K562 (cell line): Measurements from ENCODE around the gene ESPL1. TPM values are rescaled to one million over a fixed set of nuclear protein-coding genes. Genes with fewer than 3 reads are reported as not detected.

Experiments
- ARID4B ChIP-seq: sonication (generic); formaldehyde crosslinking; IDR thresholded peaks from 2 replicates; pipeline ENCODE4 v1.8.0; 2022; ENCODE audit warnings: mild to moderate bottlenecking, missing genetic modification reagents
- CGGBP1 ChIP-seq: fragments of 250-450 bp; sonication (Bioruptor Pico); IDR thresholded peaks from 2 replicates; pipeline ENCODE4 v1.9.0; 2021; ENCODE audit warnings: mild to moderate bottlenecking
- DEAF1 ChIP-seq: fragments of 450-650 bp; formaldehyde crosslinking; IDR thresholded peaks from 2 replicates; pipeline ENCODE4 v1.4.0; 2020; ENCODE audit warnings: mild to moderate bottlenecking, moderate library complexity
- EP300 ChIP-seq: IDR thresholded peaks from 2 replicates; pipeline ENCODE4 v1.6.1; 2012; ENCODE audit warnings: low read length, improper control_type of control experiment
- FOXA3 ChIP-seq, 2 experiments: fragments of 450-650 bp in 1 of 2; sonication (generic) in 1 of 2; formaldehyde crosslinking; IDR thresholded peaks in 1 of 2; conservative IDR thresholded peaks in 1 of 2; 2 replicates each; pipeline versions ENCODE4 v1.4.0 to v1.8.0; 2020 to 2022; ENCODE audit warnings: mild to moderate bottlenecking in 2 of 2, missing genetic modification reagents in 1 of 2
- GTF2F1 ChIP-seq: IDR thresholded peaks from 2 replicates; pipeline ENCODE4 v1.6.1; 2011; ENCODE audit warnings: low read depth, low read length, improper control_type of control experiment
- MAZ ChIP-seq, 2 experiments: fragments of 450-650 bp in 1 of 2; sonication (generic) in 1 of 2; formaldehyde crosslinking; IDR thresholded peaks in 1 of 2; conservative IDR thresholded peaks in 1 of 2; 2 replicates each; pipeline versions ENCODE4 v1.4.0 to v1.5.0; 2020; ENCODE audit warnings: mild to moderate bottlenecking in 1 of 2, missing genetic modification reagents in 1 of 2
- MTA3 ChIP-seq: fragments of 450-650 bp; formaldehyde crosslinking; IDR thresholded peaks from 2 replicates; pipeline ENCODE4 v1.6.1; 2017; ENCODE audit warnings: mild to moderate bottlenecking, borderline replicate concordance
- NFIX ChIP-seq: fragments of 250-450 bp; sonication (Bioruptor Pico); IDR thresholded peaks from 2 replicates; pipeline ENCODE4 v1.4.0; 2020; ENCODE audit warnings: low read depth, mild to moderate bottlenecking, moderate library complexity
- RAD21 ChIP-seq, 2 experiments: fragments of 250-450 bp in 1 of 2; fragments of 450-650 bp in 1 of 2; sonication (Bioruptor Pico) in 1 of 2; formaldehyde crosslinking in 1 of 2; IDR thresholded peaks in 1 of 2; conservative IDR thresholded peaks in 1 of 2; 2 replicates each; pipeline versions ENCODE4 v1.4.0 to v1.8.0; 2020 to 2022; ENCODE audit warnings: mild to moderate bottlenecking in 2 of 2, moderate library complexity in 1 of 2
- TARDBP ChIP-seq: fragments of 450-650 bp; IDR thresholded peaks from 2 replicates; pipeline ENCODE4 v1.6.1; 2016
- TBL1XR1 ChIP-seq, 2 experiments: IDR thresholded peaks; 2 replicates each; pipeline ENCODE4 v1.6.1; 2012; ENCODE audit warnings: improper control_type of control experiment in 2 of 2, low read length in 2 of 2, mild to moderate bottlenecking in 1 of 2
- TCF7 ChIP-seq: sonication (generic); IDR thresholded peaks from 2 replicates; pipeline ENCODE4 v1.6.1; 2016; ENCODE audit warnings: antibody characterized with exemption, borderline replicate concordance
- TCF7L2 ChIP-seq: fragments of 150-350 bp; IDR thresholded peaks from 2 replicates; pipeline ENCODE4 v1.6.1; 2016; ENCODE audit warnings: low read depth, mild to moderate bottlenecking, low read length, moderate library complexity
- TOE1 ChIP-seq, 2 experiments: fragments of 450-650 bp in 1 of 2; sonication (generic) in 1 of 2; formaldehyde crosslinking in 1 of 2; IDR thresholded peaks; 2 replicates each; pipeline versions ENCODE4 v1.7.1 to v1.8.0; 2016 to 2022; ENCODE audit warnings: borderline replicate concordance in 2 of 2, mild to moderate bottlenecking in 2 of 2, antibody characterized with exemption in 1 of 2, inconsistent platforms in 1 of 2, low read depth in 1 of 2, missing genetic modification reagents in 1 of 2, moderate library complexity in 1 of 2
- polyA plus RNA-seq, 8 experiments: library from polyadenylated mRNA; depleted of rRNA in 4 of 8; stranded (reverse) in 5 of 8; unstranded in 3 of 8; fragments of >200 nt; fragmentation: Nextera tagmentation in 2 of 8; fragmentation: Illumina TruSeq in 1 of 8; extraction: Ambion mirVana in 2 of 8; extraction: Trizol in 1 of 8; gene quantifications; 2 replicates each; pipeline versions ENCODE4 v1.2.1 to v1.2.3, GENCODE V29; 2011 to 2014; ENCODE audit warnings: inconsistent platforms in 1 of 8, missing spikeins in 1 of 8
- total RNA-seq, 7 experiments: library from RNA; depleted of rRNA in 6 of 7; stranded (reverse); fragments of >200 nt in 6 of 7; fragmentation: Illumina TruSeq in 2 of 7; extraction: Trizol in 2 of 7; gene quantifications; 2 replicates each; pipeline versions ENCODE4 v1.2.1 to v1.2.3, GENCODE V29; 2011 to 2021; ENCODE audit warnings: low replicate concordance in 1 of 7
- TF ChIP-seq, protein P1 (sequence below), 2 experiments: fragments of 450-650 bp; conservative IDR thresholded peaks; 2 replicates each; pipeline ENCODE4 v1.6.1; 2017; ENCODE audit warnings: mild to moderate bottlenecking in 2 of 2, moderate library complexity in 2 of 2

Gene ESPL1
- total and polyA plus RNA-seq, 9 of the 15 experiments (the other 6 are each of a cell fraction or from before 2014, with no cell fraction given): 1.2 to 55.0 (median 18.7) TPM

GRCh38 chr12:53324779-53325510 lies 56.8 kb downstream of the ESPL1 start (continued):
- peak; percentile 79 for TF ChIP-seq TCF7L2
- no peak for TF ChIP-seq CGGBP1 (CRISPR knock-in tag)
- TF ChIP-seq, protein P1, sequence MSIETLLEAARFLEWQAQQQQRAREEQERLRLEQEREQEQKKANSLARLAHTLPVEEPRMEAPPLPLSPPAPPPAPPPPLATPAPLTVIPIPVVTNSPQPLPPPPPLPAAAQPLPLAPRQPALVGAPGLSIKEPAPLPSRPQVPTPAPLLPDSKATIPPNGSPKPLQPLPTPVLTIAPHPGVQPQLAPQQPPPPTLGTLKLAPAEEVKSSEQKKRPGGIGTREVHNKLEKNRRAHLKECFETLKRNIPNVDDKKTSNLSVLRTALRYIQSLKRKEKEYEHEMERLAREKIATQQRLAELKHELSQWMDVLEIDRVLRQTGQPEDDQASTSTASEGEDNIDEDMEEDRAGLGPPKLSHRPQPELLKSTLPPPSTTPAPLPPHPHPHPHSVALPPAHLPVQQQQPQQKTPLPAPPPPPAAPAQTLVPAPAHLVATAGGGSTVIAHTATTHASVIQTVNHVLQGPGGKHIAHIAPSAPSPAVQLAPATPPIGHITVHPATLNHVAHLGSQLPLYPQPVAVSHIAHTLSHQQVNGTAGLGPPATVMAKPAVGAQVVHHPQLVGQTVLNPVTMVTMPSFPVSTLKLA (conservative IDR thresholded peaks at IDR 0.05): peak; percentile 79 to 92
- TF ChIP-seq ARID4B: peak; percentile 54; the same call in 1 of the 2 replicates
- TF ChIP-seq MTA3: peak; percentile 74; the same call in 1 of the 2 replicates
- peak; percentile 90 to 91 for TF ChIP-seq MAZ (CRISPR knock-in tag; conservative IDR thresholded peaks at IDR 0.05 in 1 of 2, IDR thresholded peaks at IDR 0.05 in 1 of 2)
- 0 out of 2 replicates have a peak, but pooled peaks have one; percentile 8 for TF ChIP-seq EP300
- TF ChIP-seq NFIX (CRISPR knock-in tag): no peak
- TF ChIP-seq TCF7: peak; percentile 87; the same call in 1 of the 2 replicates
- TF ChIP-seq RAD21 (CRISPR knock-in tag; conservative IDR thresholded peaks at IDR 0.05 in 1 of 2, IDR thresholded peaks at IDR 0.05 in 1 of 2): peak; percentile 94 to 97
- TF ChIP-seq GTF2F1: 0 out of 2 replicates have a peak, but pooled peaks have one; percentile 29
- peak; percentile 95 for TF ChIP-seq DEAF1 (CRISPR knock-in tag)
- TF ChIP-seq TOE1 (IDR thresholded peaks at IDR 0.05; ENCODE audit: borderline replicate concordance): 0 out of 2 replicates have a peak, but pooled peaks have one; percentile 49
- TF ChIP-seq TOE1 (CRISPR knock-in tag; IDR thresholded peaks at IDR 0.05; ENCODE audit: borderline replicate concordance, low read depth): no peak
- TF ChIP-seq TARDBP: no peak
- TF ChIP-seq FOXA3 (CRISPR knock-in tag; conservative IDR thresholded peaks at IDR 0.05 in 1 of 2, IDR thresholded peaks at IDR 0.05 in 1 of 2): 0 out of 4 replicates have a peak, but pooled peaks of 1 of the 2 experiments have one; percentile 37
- TF ChIP-seq TBL1XR1 (IDR thresholded peaks at IDR 0.05; ENCODE audit: low read length in 2 of 2): no peak
